HEK293 (cell line): ENCODE data around the gene BTBD8.

Experiments
- CTCF ChIA-PET: fragments of 350-600 bp; formaldehyde crosslinking; extraction: SDS; loops from one replicate; lab custom pipeline; 2021; ENCODE audit warnings: antibody characterized with exemption; lab: Yijun Ruan, JAX
- POLR2A ChIA-PET: fragments of 300-600 bp; formaldehyde crosslinking; extraction: SDS; loops from one replicate; lab custom pipeline; 2020; ENCODE audit warnings: antibody characterized with exemption, inconsistent platforms; lab: Yijun Ruan, JAX
- H3K27ac ChIP-seq: fragments of 200-500 bp; sonication (Bioruptor generic); 2 replicates; pipeline ENCODE4 v1.5.1; 2014; ENCODE audit warnings: low read depth, low read length, control low read depth, inconsistent platforms; ENCODE audit errors: extremely low read depth
- H3K36me3 ChIP-seq, 2 experiments: fragments of 200-500 bp in 1 of 2; sonication (Bioruptor generic) in 1 of 2; 1 replicate in 1 of 2; 2 replicates in 1 of 2; pipeline ENCODE4 v1.5.1; 2014 to 2017; ENCODE audit warnings: inconsistent platforms in 2 of 2, low read length in 2 of 2; ENCODE audit not compliant: control insufficient read depth in 2 of 2, insufficient read depth in 1 of 2
- H3K4me1 ChIP-seq: fragments of 200-500 bp; sonication (Bioruptor generic); 2 replicates; pipeline ENCODE4 v1.5.1; 2014; ENCODE audit warnings: mild to moderate bottlenecking, low read length, inconsistent platforms; ENCODE audit not compliant: control insufficient read depth, insufficient read depth
- H3K4me3 ChIP-seq: 2 replicates; pipeline ENCODE4 v1.5.1; 2011; ENCODE audit warnings: low read depth, mild to moderate bottlenecking, control low read depth, low read length, moderate library complexity
- H3K9me3 ChIP-seq: fragments of 200-500 bp; sonication (Bioruptor generic); 2 replicates; pipeline ENCODE4 v1.5.1; 2014; ENCODE audit warnings: low read depth, low read length, inconsistent platforms; ENCODE audit not compliant: control insufficient read depth, insufficient read depth
- BCL11B ChIP-seq: fragments of 450-650 bp; formaldehyde crosslinking; IDR thresholded peaks from 2 replicates; pipeline ENCODE4 v1.5.1; 2016; ENCODE audit warnings: low read depth, missing biosample characterization, missing genetic modification characterization
- KLF9 ChIP-seq: fragments of 450-650 bp; formaldehyde crosslinking; IDR thresholded peaks from 2 replicates; pipeline ENCODE4 v1.5.1; 2016; ENCODE audit warnings: missing biosample characterization, missing genetic modification characterization, low read depth
- PBX3 ChIP-seq: sonication (generic); formaldehyde crosslinking; IDR thresholded peaks from 2 replicates; pipeline ENCODE4 v1.8.1; 2022; ENCODE audit warnings: mild to moderate bottlenecking, moderate library complexity, missing genetic modification reagents
- RBAK ChIP-seq: fragments of 450-650 bp; formaldehyde crosslinking; IDR thresholded peaks from 2 replicates; pipeline ENCODE4 v1.5.1; 2016; ENCODE audit warnings: missing biosample characterization, missing genetic modification characterization
- SP3 ChIP-seq: fragments of 450-650 bp; formaldehyde crosslinking; IDR thresholded peaks from 2 replicates; pipeline ENCODE4 v1.5.1; 2016; ENCODE audit warnings: missing biosample characterization, missing genetic modification characterization
- ZNF10 ChIP-seq: fragments of 450-650 bp; formaldehyde crosslinking; IDR thresholded peaks from 2 replicates; pipeline ENCODE4 v1.5.1; 2017; ENCODE audit warnings: missing biosample characterization, missing genetic modification characterization
- ZNF302 ChIP-seq: fragments of 450-650 bp; formaldehyde crosslinking; IDR thresholded peaks from 2 replicates; pipeline ENCODE4 v1.5.1; 2016; ENCODE audit warnings: missing biosample characterization, missing genetic modification characterization, low read depth
- ZNF37A ChIP-seq: fragments of 450-650 bp; IDR thresholded peaks from 2 replicates; pipeline ENCODE4 v1.5.1; 2018; ENCODE audit warnings: missing biosample characterization, missing genetic modification characterization
- ZNF629 ChIP-seq: fragments of 450-650 bp; formaldehyde crosslinking; IDR thresholded peaks from 2 replicates; pipeline ENCODE4 v1.5.1; 2017; ENCODE audit warnings: missing biosample characterization, missing genetic modification characterization
- ZNF654 ChIP-seq: fragments of 450-650 bp; formaldehyde crosslinking; IDR thresholded peaks from 2 replicates; pipeline ENCODE4 v1.5.1; 2016; ENCODE audit warnings: low read depth, missing biosample characterization, missing genetic modification characterization
- ZSCAN23 ChIP-seq: fragments of 450-650 bp; formaldehyde crosslinking; IDR thresholded peaks from 2 replicates; pipeline ENCODE4 v1.5.1; 2016; ENCODE audit warnings: missing biosample characterization, missing genetic modification characterization
- TF ChIP-seq, protein P1 (sequence below): fragments of 450-650 bp; formaldehyde crosslinking; conservative IDR thresholded peaks from 2 replicates; pipeline ENCODE4 v1.5.1; 2016; ENCODE audit warnings: low read depth, missing biosample characterization, missing genetic modification characterization
- TF ChIP-seq, protein P2 (sequence below): fragments of 450-650 bp; formaldehyde crosslinking; IDR thresholded peaks from 2 replicates; pipeline ENCODE4 v1.5.1; 2016; ENCODE audit warnings: missing biosample characterization, missing genetic modification characterization
- TF ChIP-seq, protein P3 (sequence below): fragments of 450-650 bp; formaldehyde crosslinking; IDR thresholded peaks from 2 replicates; pipeline ENCODE4 v1.5.1; 2016; ENCODE audit warnings: missing biosample characterization, missing genetic modification characterization, low read depth
- TF ChIP-seq, protein P4 (sequence below): fragments of 450-650 bp; formaldehyde crosslinking; IDR thresholded peaks from 2 replicates; pipeline ENCODE4 v1.5.1; 2016; ENCODE audit warnings: missing biosample characterization, missing genetic modification characterization

Gene BTBD8

DNA sequence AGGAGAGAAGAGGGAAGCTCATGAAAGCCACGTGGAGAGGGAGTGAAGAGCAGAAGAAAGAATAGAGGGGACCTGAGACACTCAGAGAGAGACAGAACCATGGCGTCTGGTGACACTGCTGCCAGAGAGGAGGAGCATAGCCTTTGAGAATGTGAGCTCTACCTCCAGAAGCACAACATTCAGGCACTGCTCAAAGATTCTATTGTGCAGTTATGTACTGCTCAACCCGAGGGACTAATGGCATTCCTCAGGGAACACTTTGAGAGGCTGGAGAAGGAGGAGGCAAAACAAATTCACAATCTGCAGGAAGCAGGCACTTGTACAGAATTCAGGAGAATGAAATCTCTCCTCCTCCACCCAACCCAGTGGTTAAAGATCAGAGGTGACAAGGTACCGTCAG, 45.1 kb downstream of the BTBD8 start:
- CTCF ChIA-PET, result no interaction called here
- Histone ChIP-seq H3K9me3 (no peaks in the 10 kb centered on the region), H3K27ac (no peak overlapping the region), H3K4me3 (no peak overlapping the region), H3K36me3 (no peaks in the 10 kb centered on the region), H3K4me1 (no peaks in the 10 kb centered on the region)
- POLR2A ChIA-PET, result no interaction called here
- TF ChIP-seq, protein P1, sequence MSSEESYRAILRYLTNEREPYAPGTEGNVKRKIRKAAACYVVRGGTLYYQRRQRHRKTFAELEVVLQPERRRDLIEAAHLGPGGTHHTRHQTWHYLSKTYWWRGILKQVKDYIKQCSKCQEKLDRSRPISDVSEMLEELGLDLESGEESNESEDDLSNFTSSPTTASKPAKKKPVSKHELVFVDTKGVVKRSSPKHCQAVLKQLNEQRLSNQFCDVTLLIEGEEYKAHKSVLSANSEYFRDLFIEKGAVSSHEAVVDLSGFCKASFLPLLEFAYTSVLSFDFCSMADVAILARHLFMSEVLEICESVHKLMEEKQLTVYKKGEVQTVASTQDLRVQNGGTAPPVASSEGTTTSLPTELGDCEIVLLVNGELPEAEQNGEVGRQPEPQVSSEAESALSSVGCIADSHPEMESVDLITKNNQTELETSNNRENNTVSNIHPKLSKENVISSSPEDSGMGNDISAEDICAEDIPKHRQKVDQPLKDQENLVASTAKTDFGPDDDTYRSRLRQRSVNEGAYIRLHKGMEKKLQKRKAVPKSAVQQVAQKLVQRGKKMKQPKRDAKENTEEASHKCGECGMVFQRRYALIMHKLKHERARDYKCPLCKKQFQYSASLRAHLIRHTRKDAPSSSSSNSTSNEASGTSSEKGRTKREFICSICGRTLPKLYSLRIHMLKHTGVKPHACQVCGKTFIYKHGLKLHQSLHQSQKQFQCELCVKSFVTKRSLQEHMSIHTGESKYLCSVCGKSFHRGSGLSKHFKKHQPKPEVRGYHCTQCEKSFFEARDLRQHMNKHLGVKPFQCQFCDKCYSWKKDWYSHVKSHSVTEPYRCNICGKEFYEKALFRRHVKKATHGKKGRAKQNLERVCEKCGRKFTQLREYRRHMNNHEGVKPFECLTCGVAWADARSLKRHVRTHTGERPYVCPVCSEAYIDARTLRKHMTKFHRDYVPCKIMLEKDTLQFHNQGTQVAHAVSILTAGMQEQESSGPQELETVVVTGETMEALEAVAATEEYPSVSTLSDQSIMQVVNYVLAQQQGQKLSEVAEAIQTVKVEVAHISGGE (tag by site-specific recombination), result no peak
- no peak for TF ChIP-seq SP3 (tag by site-specific recombination)

GRCh38 chr1:92126088-92126487, 45.9 kb downstream of the BTBD8 start:
- no peak overlapping the region for H3K4me3 ChIP-seq
- no peak overlapping the region for H3K27ac ChIP-seq
- no peaks in the 10 kb centered on the region for H3K4me1 ChIP-seq
- TF ChIP-seq, protein P2, sequence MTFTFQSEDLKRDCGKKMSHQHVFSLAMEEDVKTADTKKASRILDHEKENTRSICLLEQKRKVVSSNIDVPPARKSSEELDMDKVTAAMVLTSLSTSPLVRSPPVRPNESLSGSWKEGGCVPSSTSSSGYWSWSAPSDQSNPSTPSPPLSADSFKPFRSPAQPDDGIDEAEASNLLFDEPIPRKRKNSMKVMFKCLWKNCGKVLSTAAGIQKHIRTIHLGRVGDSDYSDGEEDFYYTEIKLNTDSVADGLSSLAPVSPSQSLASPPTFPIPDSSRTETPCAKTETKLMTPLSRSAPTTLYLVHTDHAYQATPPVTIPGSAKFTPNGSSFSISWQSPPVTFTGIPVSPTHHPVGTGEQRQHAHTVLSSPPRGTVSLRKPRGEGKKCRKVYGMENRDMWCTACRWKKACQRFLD, result no peak
- TF ChIP-seq KLF9, result no peak
- TF ChIP-seq ZNF629 (tag by site-specific recombination), result no peak
- H3K36me3 ChIP-seq, result no peaks in the 10 kb centered on the region; a peak in 1 of 3 replicates
- H3K9me3 ChIP-seq, result no peaks in the 10 kb centered on the region
- ChIA-PET CTCF (no interaction called here), POLR2A (no interaction called here)

- no peaks in the 10 kb centered on the region for H3K4me1 ChIP-seq
- H3K9me3 ChIP-seq, result no peaks in the 10 kb centered on the region
- H3K36me3 ChIP-seq, result no peaks in the 10 kb centered on the region; a peak in 1 of 3 replicates
- H3K27ac ChIP-seq, result no peak overlapping the region
- ChIA-PET CTCF (no interaction called here), POLR2A (no interaction called here)
- no peak overlapping the region for H3K4me3 ChIP-seq
- TF ChIP-seq ZNF302 (tag by site-specific recombination) (no peak), ZNF654 (tag by site-specific recombination) (no peak), BCL11B (tag by site-specific recombination) (no peak), ZNF10 (tag by site-specific recombination) (no peak), ZNF37A (tag by site-specific recombination) (no peak), ZSCAN23 (tag by site-specific recombination) (no peak), RBAK (tag by site-specific recombination) (no peak), PBX3 (CRISPR knock-in tag) (no peak)
- TF ChIP-seq, protein P3, sequence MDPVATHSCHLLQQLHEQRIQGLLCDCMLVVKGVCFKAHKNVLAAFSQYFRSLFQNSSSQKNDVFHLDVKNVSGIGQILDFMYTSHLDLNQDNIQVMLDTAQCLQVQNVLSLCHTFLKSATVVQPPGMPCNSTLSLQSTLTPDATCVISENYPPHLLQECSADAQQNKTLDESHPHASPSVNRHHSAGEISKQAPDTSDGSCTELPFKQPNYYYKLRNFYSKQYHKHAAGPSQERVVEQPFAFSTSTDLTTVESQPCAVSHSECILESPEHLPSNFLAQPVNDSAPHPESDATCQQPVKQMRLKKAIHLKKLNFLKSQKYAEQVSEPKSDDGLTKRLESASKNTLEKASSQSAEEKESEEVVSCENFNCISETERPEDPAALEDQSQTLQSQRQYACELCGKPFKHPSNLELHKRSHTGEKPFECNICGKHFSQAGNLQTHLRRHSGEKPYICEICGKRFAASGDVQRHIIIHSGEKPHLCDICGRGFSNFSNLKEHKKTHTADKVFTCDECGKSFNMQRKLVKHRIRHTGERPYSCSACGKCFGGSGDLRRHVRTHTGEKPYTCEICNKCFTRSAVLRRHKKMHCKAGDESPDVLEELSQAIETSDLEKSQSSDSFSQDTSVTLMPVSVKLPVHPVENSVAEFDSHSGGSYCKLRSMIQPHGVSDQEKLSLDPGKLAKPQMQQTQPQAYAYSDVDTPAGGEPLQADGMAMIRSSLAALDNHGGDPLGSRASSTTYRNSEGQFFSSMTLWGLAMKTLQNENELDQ (tag by site-specific recombination), result no peak
- TF ChIP-seq, protein P4, sequence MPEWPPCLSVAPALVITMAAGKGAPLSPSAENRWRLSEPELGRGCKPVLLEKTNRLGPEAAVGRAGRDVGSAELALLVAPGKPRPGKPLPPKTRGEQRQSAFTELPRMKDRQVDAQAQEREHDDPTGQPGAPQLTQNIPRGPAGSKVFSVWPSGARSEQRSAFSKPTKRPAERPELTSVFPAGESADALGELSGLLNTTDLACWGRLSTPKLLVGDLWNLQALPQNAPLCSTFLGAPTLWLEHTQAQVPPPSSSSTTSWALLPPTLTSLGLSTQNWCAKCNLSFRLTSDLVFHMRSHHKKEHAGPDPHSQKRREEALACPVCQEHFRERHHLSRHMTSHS (tag by site-specific recombination), result no peak
Measured at GRCh38 chr1:92134331-92134730, 54.2 kb downstream of the BTBD8 start.
